ENCODE data around the gene OSBPL8.
A peak's percentile ranks its signal among the peaks of the same experiment; 100 is the strongest.

Gene OSBPL8

DNA sequence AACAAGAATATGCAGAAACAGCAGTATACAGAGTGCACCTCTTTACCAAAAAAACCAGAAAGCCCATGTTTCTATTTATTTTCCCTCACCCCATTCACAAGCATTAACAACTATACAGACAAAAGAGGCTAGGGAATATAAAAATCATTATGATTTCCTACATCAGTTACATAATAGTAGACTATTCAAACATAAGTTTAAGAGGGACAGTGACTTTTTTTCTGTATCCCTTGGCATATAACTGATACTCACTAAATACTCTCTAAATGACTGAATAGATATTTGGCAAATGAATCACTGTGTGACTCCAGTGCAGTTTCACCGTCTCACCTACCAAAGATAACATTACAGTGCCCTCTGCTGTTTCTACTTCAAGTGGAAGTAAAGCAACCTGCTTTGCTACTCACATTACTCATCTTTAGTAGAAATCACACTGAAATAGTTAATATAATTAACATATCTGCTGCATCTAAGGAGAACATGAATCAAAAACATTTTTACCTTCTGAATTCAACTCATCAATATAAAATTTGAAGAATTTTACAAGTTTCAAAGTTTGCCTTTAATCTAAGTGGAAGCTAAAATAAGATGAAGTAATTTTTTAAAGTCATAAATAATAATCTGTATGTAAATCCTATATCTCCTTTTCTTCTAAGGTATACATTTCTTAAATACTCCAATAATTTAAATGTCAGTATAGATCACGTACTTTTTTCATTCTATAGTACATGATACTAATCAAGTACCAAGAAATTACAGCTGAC is 103.8 kb downstream of the OSBPL8 start (continued):
- TF ChIP-seq, protein P1, sequence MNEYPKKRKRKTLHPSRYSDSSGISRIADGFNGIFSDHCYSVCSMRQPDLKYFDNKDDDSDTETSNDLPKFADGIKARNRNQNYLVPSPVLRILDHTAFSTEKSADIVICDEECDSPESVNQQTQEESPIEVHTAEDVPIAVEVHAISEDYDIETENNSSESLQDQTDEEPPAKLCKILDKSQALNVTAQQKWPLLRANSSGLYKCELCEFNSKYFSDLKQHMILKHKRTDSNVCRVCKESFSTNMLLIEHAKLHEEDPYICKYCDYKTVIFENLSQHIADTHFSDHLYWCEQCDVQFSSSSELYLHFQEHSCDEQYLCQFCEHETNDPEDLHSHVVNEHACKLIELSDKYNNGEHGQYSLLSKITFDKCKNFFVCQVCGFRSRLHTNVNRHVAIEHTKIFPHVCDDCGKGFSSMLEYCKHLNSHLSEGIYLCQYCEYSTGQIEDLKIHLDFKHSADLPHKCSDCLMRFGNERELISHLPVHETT (tag by site-specific recombination; IDR thresholded peaks at IDR 0.05): no peak
- no peak for TF ChIP-seq HOXC10 (CRISPR knock-in tag; IDR thresholded peaks at IDR 0.05)
- TF ChIP-seq ZNF362 (tag by site-specific recombination; IDR thresholded peaks at IDR 0.05): peak; percentile 59
- TF ChIP-seq, protein P2, sequence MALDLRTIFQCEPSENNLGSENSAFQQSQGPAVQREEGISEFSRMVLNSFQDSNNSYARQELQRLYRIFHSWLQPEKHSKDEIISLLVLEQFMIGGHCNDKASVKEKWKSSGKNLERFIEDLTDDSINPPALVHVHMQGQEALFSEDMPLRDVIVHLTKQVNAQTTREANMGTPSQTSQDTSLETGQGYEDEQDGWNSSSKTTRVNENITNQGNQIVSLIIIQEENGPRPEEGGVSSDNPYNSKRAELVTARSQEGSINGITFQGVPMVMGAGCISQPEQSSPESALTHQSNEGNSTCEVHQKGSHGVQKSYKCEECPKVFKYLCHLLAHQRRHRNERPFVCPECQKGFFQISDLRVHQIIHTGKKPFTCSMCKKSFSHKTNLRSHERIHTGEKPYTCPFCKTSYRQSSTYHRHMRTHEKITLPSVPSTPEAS (tag by site-specific recombination; IDR thresholded peaks at IDR 0.05): no peak
- TF ChIP-seq ZNF660 (tag by site-specific recombination; IDR thresholded peaks at IDR 0.05): peak; percentile 74
- no peak for TF ChIP-seq GFI1B (tag by site-specific recombination; IDR thresholded peaks at IDR 0.05)
- TF ChIP-seq ZEB2 (tag by site-specific recombination; IDR thresholded peaks at IDR 0.05): 0 out of 2 replicates have a peak, but pooled peaks have one; percentile 46
- no peak for TF ChIP-seq ZNF830 (tag by site-specific recombination; IDR thresholded peaks at IDR 0.05; ENCODE audit: low read depth)
- no peak for TF ChIP-seq ZNF184 (tag by site-specific recombination; IDR thresholded peaks at IDR 0.05)
- no peak for TF ChIP-seq ZNF266 (tag by site-specific recombination; IDR thresholded peaks at IDR 0.05; ENCODE audit: low read depth)
- no peak for TF ChIP-seq ZSCAN18 (tag by site-specific recombination; IDR thresholded peaks at IDR 0.05)
- no peak for TF ChIP-seq ZNF423 (tag by site-specific recombination; IDR thresholded peaks at IDR 0.05)
- no peak for TF ChIP-seq ZNF548 (tag by site-specific recombination; IDR thresholded peaks at IDR 0.05)
- no peak for TF ChIP-seq AEBP2 (tag by site-specific recombination; IDR thresholded peaks at IDR 0.05; ENCODE audit: borderline replicate concordance)
- TF ChIP-seq PRDM1 (tag by site-specific recombination; IDR thresholded peaks at IDR 0.05): peak; percentile 70
- no peak for TF ChIP-seq ZNF239 (tag by site-specific recombination; IDR thresholded peaks at IDR 0.05)
- TF ChIP-seq ZNF48 (tag by site-specific recombination; IDR thresholded peaks at IDR 0.05): no peak
- no peak for TF ChIP-seq MEIS1 (CRISPR knock-in tag; IDR thresholded peaks at IDR 0.05; ENCODE audit: borderline replicate concordance)
- TF ChIP-seq ZNF132 (tag by site-specific recombination; IDR thresholded peaks at IDR 0.05; ENCODE audit: borderline replicate concordance): no peak
- TF ChIP-seq, protein P3, sequence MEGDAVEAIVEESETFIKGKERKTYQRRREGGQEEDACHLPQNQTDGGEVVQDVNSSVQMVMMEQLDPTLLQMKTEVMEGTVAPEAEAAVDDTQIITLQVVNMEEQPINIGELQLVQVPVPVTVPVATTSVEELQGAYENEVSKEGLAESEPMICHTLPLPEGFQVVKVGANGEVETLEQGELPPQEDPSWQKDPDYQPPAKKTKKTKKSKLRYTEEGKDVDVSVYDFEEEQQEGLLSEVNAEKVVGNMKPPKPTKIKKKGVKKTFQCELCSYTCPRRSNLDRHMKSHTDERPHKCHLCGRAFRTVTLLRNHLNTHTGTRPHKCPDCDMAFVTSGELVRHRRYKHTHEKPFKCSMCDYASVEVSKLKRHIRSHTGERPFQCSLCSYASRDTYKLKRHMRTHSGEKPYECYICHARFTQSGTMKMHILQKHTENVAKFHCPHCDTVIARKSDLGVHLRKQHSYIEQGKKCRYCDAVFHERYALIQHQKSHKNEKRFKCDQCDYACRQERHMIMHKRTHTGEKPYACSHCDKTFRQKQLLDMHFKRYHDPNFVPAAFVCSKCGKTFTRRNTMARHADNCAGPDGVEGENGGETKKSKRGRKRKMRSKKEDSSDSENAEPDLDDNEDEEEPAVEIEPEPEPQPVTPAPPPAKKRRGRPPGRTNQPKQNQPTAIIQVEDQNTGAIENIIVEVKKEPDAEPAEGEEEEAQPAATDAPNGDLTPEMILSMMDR (tag by site-specific recombination; IDR thresholded peaks at IDR 0.05): 0 out of 2 replicates have a peak, but pooled peaks have one; percentile 26
- TF ChIP-seq GLI4 (tag by site-specific recombination; IDR thresholded peaks at IDR 0.05): no peak
- no peak for TF ChIP-seq ZNF514 (tag by site-specific recombination; IDR thresholded peaks at IDR 0.05)
- TF ChIP-seq ZNF214 (tag by site-specific recombination; IDR thresholded peaks at IDR 0.05; ENCODE audit: borderline replicate concordance): no peak
- TF ChIP-seq ZNF37A (tag by site-specific recombination; IDR thresholded peaks at IDR 0.05): no peak

Data from HEK293 (cell line).